ENCODE measurements around the gene EMX2. TPM values are rescaled to one million over a fixed set of nuclear protein-coding genes. Genes with fewer than 3 reads are reported as not detected.

EMX2 gene
- total RNA-seq, 1 donor from 2014 or later, result not detected

DNA sequence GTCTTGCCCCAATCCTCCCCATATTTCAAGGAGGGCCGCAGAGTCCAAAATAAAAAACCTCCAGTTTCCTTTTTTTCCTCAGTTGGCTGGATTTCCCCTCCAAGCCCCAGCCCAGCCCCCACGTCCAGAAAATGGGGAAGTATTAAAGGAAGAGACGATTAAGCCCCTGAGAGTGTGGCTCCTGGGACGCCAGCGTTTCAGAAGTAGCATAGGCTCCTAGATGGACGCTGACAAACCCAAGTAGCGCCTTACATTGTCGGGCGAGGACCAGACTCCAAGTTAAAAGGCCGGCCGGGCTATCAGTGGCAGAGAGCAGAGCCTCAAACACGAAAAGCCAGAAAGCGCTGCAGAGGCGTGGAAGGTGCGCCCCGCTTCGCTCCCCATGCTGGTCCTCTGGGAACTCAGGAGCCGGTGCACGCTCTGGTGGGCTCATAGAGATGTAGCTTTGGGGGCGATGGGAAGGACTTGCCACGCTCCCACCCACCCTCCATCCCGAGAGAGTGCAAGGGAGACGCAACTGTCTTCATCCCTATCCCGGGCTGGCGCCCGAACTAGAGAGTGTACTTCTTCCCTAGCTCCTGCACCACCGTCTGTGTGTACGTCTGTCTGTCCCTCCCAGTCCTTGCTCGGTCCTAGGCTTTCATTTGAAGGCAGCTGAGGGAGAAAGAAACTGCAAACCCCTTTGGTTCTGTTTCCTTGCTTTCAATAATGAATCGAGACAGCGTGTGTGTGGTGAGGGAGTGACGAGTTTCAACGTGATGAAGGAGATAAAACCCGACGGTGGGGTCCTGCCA lies 6.3 kb upstream of the EMX2 start:
- H3K36me3 Mint-ChIP-seq (ENCODE audit: low read depth), result no peaks in the 10 kb centered on the region
- intact Hi-C loops (cut with micrococcal nuclease), result no loop called here

GRCh38 chr10:117536866-117537435 lies 5.6 kb upstream of the EMX2 start:
- no peak overlapping the region for H3K4me3 Mint-ChIP-seq
- TF ChIP-seq, protein P1, sequence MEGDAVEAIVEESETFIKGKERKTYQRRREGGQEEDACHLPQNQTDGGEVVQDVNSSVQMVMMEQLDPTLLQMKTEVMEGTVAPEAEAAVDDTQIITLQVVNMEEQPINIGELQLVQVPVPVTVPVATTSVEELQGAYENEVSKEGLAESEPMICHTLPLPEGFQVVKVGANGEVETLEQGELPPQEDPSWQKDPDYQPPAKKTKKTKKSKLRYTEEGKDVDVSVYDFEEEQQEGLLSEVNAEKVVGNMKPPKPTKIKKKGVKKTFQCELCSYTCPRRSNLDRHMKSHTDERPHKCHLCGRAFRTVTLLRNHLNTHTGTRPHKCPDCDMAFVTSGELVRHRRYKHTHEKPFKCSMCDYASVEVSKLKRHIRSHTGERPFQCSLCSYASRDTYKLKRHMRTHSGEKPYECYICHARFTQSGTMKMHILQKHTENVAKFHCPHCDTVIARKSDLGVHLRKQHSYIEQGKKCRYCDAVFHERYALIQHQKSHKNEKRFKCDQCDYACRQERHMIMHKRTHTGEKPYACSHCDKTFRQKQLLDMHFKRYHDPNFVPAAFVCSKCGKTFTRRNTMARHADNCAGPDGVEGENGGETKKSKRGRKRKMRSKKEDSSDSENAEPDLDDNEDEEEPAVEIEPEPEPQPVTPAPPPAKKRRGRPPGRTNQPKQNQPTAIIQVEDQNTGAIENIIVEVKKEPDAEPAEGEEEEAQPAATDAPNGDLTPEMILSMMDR (IDR thresholded peaks at IDR 0.05), result no peak
- peaks cover 6% of the 10 kb centered on the region for H3K4me1 Mint-ChIP-seq
- no peak overlapping the region for H3K27ac Mint-ChIP-seq
- intact Hi-C loops (cut with micrococcal nuclease), result loop anchor here (1.0 kb wide), 1 partner anchor 704 kb away; no protein-coding TSS in a partner anchor
- no peaks in the 10 kb centered on the region for H3K36me3 Mint-ChIP-seq (ENCODE audit: low read depth)
- DNase-seq, result no peak
- peaks cover 56% of the 10 kb centered on the region for H3K27me3 Mint-ChIP-seq
- ChIA-PET CTCF (no interaction called here), POLR2A (no interaction called here)
- no peak for ATAC-seq (ENCODE audit: low read depth)
- no peaks in the 10 kb centered on the region for H3K9me3 Mint-ChIP-seq

More for the DNA sequence above, 6.3 kb upstream of the EMX2 start:
- TF ChIP-seq, protein P1 (IDR thresholded peaks at IDR 0.05), result no peak
- H3K4me3 Mint-ChIP-seq, result no peak overlapping the region
- ATAC-seq (ENCODE audit: low read depth) (no peak), DNase-seq (no peak)
- no peak overlapping the region for H3K27ac Mint-ChIP-seq
- ChIA-PET POLR2A (no interaction called here), CTCF (no interaction called here)
- peaks cover 5% of the 10 kb centered on the region for H3K4me1 Mint-ChIP-seq
- peaks cover 59% of the 10 kb centered on the region for H3K27me3 Mint-ChIP-seq
- H3K9me3 Mint-ChIP-seq, result no peaks in the 10 kb centered on the region

- Mint-ChIP-seq H3K27me3 (peaks cover 51% of the 10 kb centered on the region), H3K4me3 (no peak overlapping the region), H3K4me1 (peaks cover 6% of the 10 kb centered on the region), H3K27ac (no peak overlapping the region), H3K36me3 (ENCODE audit: low read depth) (no peaks in the 10 kb centered on the region), H3K9me3 (no peaks in the 10 kb centered on the region)
- DNase-seq (no peak), ATAC-seq (ENCODE audit: low read depth) (no peak)
- POLR2A ChIA-PET, result no interaction called here
- intact Hi-C loops (cut with micrococcal nuclease), result loop anchor here (1.0 kb wide), 1 partner anchor 704 kb away; no protein-coding TSS in a partner anchor
- TF ChIP-seq, protein P1 (IDR thresholded peaks at IDR 0.05), result no peak
- CTCF ChIA-PET, result no interaction called here
These were observed 5.1 kb upstream of the EMX2 start for GRCh38 chr10:117537436-117537903.

- peaks cover 6% of the 10 kb centered on the region for H3K4me1 Mint-ChIP-seq
- no peak overlapping the region for H3K27ac Mint-ChIP-seq
- no peaks in the 10 kb centered on the region for H3K9me3 Mint-ChIP-seq
- DNase-seq, result no peak
- H3K4me3 Mint-ChIP-seq, result no peak overlapping the region
- ChIA-PET POLR2A (no interaction called here), CTCF (interaction anchor here (0.8 kb wide), 1 partner anchor 704 kb away, joined by 3 read pairs; no protein-coding TSS in a partner anchor)
- no peak for ATAC-seq (ENCODE audit: low read depth)
- intact Hi-C loops (cut with micrococcal nuclease), result loop anchor here (1.0 kb wide), 1 partner anchor 703 kb away; no protein-coding TSS in a partner anchor
- no peaks in the 10 kb centered on the region for H3K36me3 Mint-ChIP-seq (ENCODE audit: low read depth)
- TF ChIP-seq, protein P1 (IDR thresholded peaks at IDR 0.05), result no peak
- peaks cover 50% of the 10 kb centered on the region for H3K27me3 Mint-ChIP-seq
These were observed 4.5 kb upstream of the EMX2 start for GRCh38 chr10:117537904-117538524.

- DNase-seq (no peak), ATAC-seq (ENCODE audit: low read depth) (no peak)
- ChIA-PET CTCF (no interaction called here), POLR2A (no interaction called here)
- Mint-ChIP-seq H3K36me3 (ENCODE audit: low read depth) (no peaks in the 10 kb centered on the region), H3K27ac (no peak overlapping the region), H3K4me3 (no peak overlapping the region), H3K9me3 (no peaks in the 10 kb centered on the region), H3K27me3 (peaks cover 45% of the 10 kb centered on the region), H3K4me1 (peaks cover 11% of the 10 kb centered on the region)
- intact Hi-C loops (cut with micrococcal nuclease), result no loop called here
- TF ChIP-seq, protein P1 (IDR thresholded peaks at IDR 0.05), result no peak
These were observed 3.2 kb upstream of the EMX2 start for GRCh38 chr10:117539361-117539773.

Measured in activated B cell treated with CpG ODN at 0.5 μM for 24 hours (primary cell).